ENCODE data around the gene SMAD3. TPM values are rescaled to one million over a fixed set of nuclear protein-coding genes. Genes with fewer than 3 reads are reported as not detected.

Gene SMAD3
- total RNA-seq, 2 experiments from 2014 or later: 33.7 to 40.8 TPM

DNA sequence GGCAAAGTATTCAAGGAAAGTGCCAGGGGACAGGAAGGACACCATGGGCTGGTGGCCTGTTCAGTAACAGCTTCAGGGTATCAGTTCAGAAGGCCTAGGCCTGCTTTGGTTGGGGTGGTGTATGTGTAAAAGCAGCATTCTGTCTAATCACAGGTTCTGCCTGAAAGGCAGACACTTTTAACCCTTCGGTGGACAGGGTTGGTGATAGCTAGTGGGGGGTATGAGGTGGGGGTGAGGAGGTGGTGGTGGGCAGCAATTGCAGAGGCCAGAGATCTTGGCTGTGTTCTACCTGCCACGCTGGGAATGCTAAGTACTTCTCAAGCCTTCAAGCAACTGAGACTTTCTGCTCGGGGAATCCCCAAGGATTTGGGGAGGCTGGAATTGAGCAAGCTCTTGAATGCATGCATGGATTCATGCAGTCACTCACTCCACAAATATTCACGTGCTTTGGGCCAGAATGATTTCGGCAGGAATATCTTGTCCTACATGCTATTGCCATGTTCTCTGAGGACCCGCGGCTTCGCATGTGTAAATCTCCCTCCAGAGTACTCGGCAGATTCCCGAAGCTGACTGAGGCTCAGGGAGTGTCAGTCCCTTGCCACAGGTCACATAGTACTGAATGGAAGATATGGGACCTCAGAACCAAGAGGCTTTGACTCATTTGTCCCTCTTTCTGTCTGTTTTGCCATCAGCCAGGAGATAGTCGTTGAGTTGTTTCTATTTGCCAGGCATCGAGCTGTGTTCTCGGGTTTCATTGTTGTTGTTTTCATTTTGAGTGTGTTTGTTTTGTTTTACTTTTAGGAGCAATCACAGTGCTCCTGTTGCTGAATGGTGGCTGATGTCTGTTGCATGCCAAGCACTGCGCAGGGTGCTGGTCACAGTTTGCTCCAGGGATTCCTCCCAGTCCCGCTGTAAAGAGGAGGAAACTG is 65.5 kb downstream of the SMAD3 start:
- ChIA-PET POLR2A (interaction anchor here (0.6 to 0.7 kb wide), 2 partner anchors 44 to 202 kb away, joined by 3 to 4 read pairs; no protein-coding TSS in a partner anchor), CTCF (interaction anchor here (0.6 to 1.6 kb wide), 2 partner anchors 9 to 744 kb away, joined by 3 to 5 read pairs; no protein-coding TSS in a partner anchor)
- Mint-ChIP-seq H3K9me3 (ENCODE audit: low read depth) (no peaks in the 10 kb centered on the region), H3K36me3 (ENCODE audit: low read depth) (peaks cover 20% of the 10 kb centered on the region), H3K4me3 (no peak overlapping the region), H3K4me1 (peaks cover 85% of the 10 kb centered on the region), H3K27me3 (no peaks in the 10 kb centered on the region), H3K27ac (peak overlapping the region; percentile 76)
- ATAC-seq (peak; percentile 47), DNase-seq (no peak)
- intact Hi-C loops (cut with DNase I, micrococcal nuclease): loop anchor here in 1 of 2 experiments (1.0 kb wide), 1 partner anchor 14 kb away; no protein-coding TSS in a partner anchor

DNA sequence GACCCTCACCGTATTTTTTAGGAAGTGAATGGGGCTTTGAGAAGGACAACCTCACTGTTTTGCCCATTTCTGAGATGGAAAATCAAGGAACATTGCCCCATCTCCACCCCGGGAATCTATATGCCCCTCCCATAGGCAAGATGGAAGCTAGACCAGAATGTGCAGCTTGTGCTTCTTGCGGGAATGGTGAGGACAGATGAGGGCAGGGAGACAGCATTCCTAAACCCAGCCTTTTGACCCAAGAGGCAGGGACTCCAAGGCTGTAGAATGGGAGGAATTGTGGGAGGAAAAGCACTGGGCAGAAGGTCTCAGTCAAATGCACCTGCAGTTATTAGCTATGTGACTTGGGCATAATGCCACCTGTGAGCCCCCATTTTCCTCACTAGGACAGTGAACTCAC is 66.9 kb downstream of the SMAD3 start:
- DNase-seq (no peak), ATAC-seq (no peak)
- H3K4me3 Mint-ChIP-seq: no peak overlapping the region
- H3K36me3 Mint-ChIP-seq (ENCODE audit: low read depth): peaks cover 13% of the 10 kb centered on the region
- H3K9me3 Mint-ChIP-seq (ENCODE audit: low read depth): no peaks in the 10 kb centered on the region
- peaks cover 88% of the 10 kb centered on the region for H3K4me1 Mint-ChIP-seq
- POLR2A ChIA-PET: no interaction called here
- intact Hi-C loops (cut with DNase I, micrococcal nuclease): no loop called here
- CTCF ChIA-PET: no interaction called here
- peak overlapping the region; percentile 7 for H3K27ac Mint-ChIP-seq
- H3K27me3 Mint-ChIP-seq: no peaks in the 10 kb centered on the region

DNA sequence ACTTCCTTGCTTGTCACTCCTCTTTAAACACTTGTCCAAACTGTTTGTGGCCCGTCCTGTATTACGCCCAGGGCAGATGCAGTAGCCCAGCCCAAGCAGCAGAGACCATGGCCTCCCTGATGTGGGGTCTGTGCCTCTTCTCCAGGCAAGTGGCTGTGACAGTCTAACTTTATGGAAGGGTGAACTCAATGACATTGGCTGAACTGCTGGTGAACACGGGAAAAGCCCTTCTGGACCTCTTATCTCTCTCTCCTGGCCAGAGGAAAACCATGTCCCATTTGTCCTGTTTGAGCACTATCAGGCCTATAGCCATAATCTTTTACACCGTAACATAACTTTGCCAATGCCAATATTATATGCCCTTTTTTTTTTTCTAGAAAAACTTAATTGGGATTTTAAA is 67.6 kb downstream of the SMAD3 start:
- intact Hi-C loops (cut with DNase I, micrococcal nuclease): no loop called here
- Mint-ChIP-seq H3K36me3 (ENCODE audit: low read depth) (peaks cover 7% of the 10 kb centered on the region), H3K4me1 (peaks cover 88% of the 10 kb centered on the region), H3K27ac (peak overlapping the region; percentile 59), H3K4me3 (no peak overlapping the region), H3K27me3 (no peaks in the 10 kb centered on the region), H3K9me3 (ENCODE audit: low read depth) (no peaks in the 10 kb centered on the region)
- ChIA-PET POLR2A (interaction anchor here (0.6 kb wide), 1 partner anchor 18 kb away, joined by 3 read pairs; no protein-coding TSS in a partner anchor), CTCF (interaction anchor here (0.7 kb wide), 1 partner anchor 51 kb away, joined by 3 read pairs; no protein-coding TSS in a partner anchor)
- ATAC-seq (no peak), DNase-seq (no peak)

DNA sequence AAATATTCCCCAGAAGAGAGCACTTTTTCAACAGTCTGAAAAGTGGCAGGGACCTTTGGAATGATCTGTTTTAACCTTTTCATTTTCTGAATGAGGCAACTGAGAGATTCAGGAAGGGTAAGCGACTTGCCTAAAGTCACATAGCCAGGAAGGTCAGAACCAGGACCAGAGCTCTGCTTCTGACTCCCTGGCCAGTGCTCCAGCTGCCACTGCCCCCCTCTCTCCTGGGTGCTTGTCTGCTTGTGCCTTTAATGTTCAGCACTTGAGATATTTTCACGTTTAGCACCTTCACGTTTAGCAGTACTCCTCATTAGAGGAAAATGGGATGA is 68.3 kb downstream of the SMAD3 start:
- Mint-ChIP-seq H3K4me3 (peak overlapping the region; percentile 80), H3K4me1 (peaks cover 89% of the 10 kb centered on the region), H3K27me3 (no peaks in the 10 kb centered on the region), H3K9me3 (ENCODE audit: low read depth) (no peaks in the 10 kb centered on the region), H3K27ac (peak overlapping the region; percentile 98), H3K36me3 (ENCODE audit: low read depth) (peaks cover 5% of the 10 kb centered on the region)
- ChIA-PET CTCF (interaction anchor here (0.7 to 1.2 kb wide), 5 partner anchors 10 to 51 kb away, joined by 3 to 5 read pairs (median 3); no protein-coding TSS in a partner anchor), POLR2A (interaction anchor here (1.0 to 1.6 kb wide), 2 partner anchors 12 to 33 kb away, joined by 3 to 11 read pairs; no protein-coding TSS in a partner anchor)
- ATAC-seq (no peak), DNase-seq (no peak)
- intact Hi-C loops (cut with DNase I, micrococcal nuclease): loop anchor here (1.0 to 2.0 kb wide), 4 partner anchors 13 to 65 kb away; no protein-coding TSS in a partner anchor

DNA sequence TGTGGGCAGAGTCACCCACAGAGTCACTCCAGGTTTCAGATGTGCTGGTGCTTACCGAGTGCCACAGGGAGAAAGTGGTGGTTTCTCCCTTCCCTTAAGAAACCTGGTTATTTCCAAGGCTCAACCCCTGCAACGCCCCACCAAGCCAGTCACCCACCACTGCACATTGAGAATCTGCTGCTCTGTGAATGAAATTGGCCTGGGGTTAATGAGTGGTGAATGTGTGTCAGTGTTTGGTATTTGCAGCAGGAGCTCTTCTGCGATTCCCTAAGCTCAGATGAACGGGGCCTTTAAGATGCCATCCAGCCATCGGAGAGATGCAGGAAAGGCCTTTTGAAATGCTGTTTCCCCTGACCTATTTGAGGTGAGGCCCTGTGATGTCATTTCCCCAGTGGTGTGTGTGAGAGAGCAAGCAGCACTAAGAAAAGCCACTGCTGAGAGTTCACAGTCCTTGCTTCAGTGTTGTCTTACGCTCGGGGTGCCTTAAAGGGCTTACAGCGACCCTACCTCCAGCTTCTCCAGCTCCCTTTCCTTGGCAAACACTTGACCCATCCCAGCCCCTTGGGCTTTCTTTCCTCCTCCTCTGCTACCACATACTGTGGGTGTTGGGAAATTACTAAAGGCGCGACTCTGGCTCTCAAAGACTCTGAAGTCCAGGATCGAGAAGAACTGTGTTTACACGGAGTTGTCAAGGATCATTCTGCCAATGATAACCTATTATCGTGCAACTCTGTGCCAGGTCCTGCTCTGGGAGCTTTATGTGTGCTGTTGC is 68.9 kb downstream of the SMAD3 start:
- Mint-ChIP-seq H3K4me1 (peaks cover 87% of the 10 kb centered on the region), H3K9me3 (ENCODE audit: low read depth) (no peaks in the 10 kb centered on the region), H3K4me3 (peak overlapping the region; percentile 80), H3K36me3 (ENCODE audit: low read depth) (peaks cover 2% of the 10 kb centered on the region), H3K27me3 (no peaks in the 10 kb centered on the region), H3K27ac (peak overlapping the region; percentile 98)
- POLR2A ChIA-PET: interaction anchor here (1.0 to 1.6 kb wide), 3 partner anchors 13 to 36 kb away, joined by 3 to 11 read pairs (median 6); no protein-coding TSS in a partner anchor
- peak; percentile 86 for ATAC-seq
- CTCF ChIA-PET: interaction anchor here (0.7 to 1.2 kb wide), 8 partner anchors 10 to 52 kb away, joined by 3 to 5 read pairs (median 4); no protein-coding TSS in a partner anchor
- DNase-seq: peak; percentile 78
- intact Hi-C loops (cut with DNase I, micrococcal nuclease): loop anchor here (1.0 to 2.0 kb wide), 4 partner anchors 13 to 65 kb away; no protein-coding TSS in a partner anchor

DNA sequence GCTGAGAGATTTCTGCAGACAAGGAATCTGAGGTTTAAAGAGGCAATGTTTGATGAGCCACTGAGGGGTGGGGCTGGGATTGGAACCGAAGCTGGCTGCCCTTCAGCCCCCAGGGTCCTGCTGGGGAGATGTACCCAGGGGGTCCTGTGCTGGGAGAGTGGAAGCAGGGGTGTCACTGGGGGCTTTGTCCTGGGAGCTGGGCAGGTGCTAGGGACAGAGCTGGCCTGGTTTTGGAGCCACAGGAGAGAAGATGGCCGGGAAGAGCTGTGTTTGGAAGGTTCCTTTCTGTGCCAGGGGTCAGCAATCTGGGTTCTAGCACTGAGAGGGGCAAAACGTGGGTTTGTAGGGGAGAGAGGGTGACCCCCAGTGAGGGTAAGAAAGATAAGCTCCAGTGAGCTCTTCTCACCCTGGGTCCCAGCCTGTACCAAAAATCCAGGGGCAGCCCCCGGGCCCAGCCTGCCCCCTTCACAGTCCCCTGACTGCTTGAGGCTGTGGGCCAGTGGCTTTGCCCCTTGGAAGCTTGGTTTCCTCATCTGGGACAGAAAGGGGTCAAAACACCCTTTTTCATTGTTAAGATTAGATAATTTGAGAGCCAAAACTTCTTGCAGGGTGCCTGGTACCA is 69.6 kb downstream of the SMAD3 start:
- Mint-ChIP-seq H3K36me3 (ENCODE audit: low read depth) (peaks cover 2% of the 10 kb centered on the region), H3K4me1 (peaks cover 89% of the 10 kb centered on the region), H3K4me3 (peak overlapping the region; percentile 80), H3K9me3 (ENCODE audit: low read depth) (no peaks in the 10 kb centered on the region), H3K27ac (peak overlapping the region; percentile 98), H3K27me3 (no peaks in the 10 kb centered on the region)
- ChIA-PET POLR2A (interaction anchor here (0.7 to 1.6 kb wide), 3 partner anchors 14 to 36 kb away, joined by 6 to 11 read pairs (median 6); no protein-coding TSS in a partner anchor), CTCF (interaction anchor here (0.9 to 1.2 kb wide), 4 partner anchors 12 to 45 kb away, joined by 3 to 5 read pairs (median 4); no protein-coding TSS in a partner anchor)
- intact Hi-C loops (cut with DNase I, micrococcal nuclease): loop anchor here (1.0 to 2.0 kb wide), 4 partner anchors 14 to 66 kb away; no protein-coding TSS in a partner anchor
- DNase-seq (no peak), ATAC-seq (no peak)

DNA sequence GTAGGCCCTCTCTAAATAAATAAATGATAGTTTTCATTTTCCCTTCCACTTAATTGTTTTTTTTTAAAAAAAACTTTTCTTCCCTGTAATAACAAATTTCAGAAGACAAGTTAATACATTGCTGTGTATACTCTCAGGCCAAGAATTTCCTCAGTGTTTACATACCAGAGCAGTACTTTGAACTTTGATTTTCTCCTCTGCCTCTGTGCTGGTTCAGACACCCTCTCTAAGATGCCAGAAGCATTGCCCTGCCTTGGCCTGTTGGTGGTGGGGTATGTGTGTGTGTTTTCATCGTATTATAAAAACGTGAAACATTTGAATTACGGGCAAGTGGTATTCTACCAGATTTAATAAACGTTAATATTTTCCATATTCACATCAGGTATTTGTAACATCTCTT is 70.1 kb downstream of the SMAD3 start:
- H3K4me1 Mint-ChIP-seq: peaks cover 90% of the 10 kb centered on the region
- DNase-seq: no peak
- ChIA-PET POLR2A (interaction anchor here (0.7 to 1.6 kb wide), 2 partner anchors 15 to 37 kb away, joined by 6 read pairs; no protein-coding TSS in a partner anchor), CTCF (interaction anchor here (1.0 to 1.1 kb wide), 2 partner anchors 16 to 45 kb away, joined by 4 read pairs; no protein-coding TSS in a partner anchor)
- H3K36me3 Mint-ChIP-seq (ENCODE audit: low read depth): peaks cover 2% of the 10 kb centered on the region
- H3K4me3 Mint-ChIP-seq: peak overlapping the region; percentile 80
- no peaks in the 10 kb centered on the region for H3K9me3 Mint-ChIP-seq (ENCODE audit: low read depth)
- ATAC-seq: no peak
- intact Hi-C loops (cut with DNase I, micrococcal nuclease): loop anchor here (2.0 kb wide), 3 partner anchors 15 to 67 kb away; no protein-coding TSS in a partner anchor
- H3K27ac Mint-ChIP-seq: peak overlapping the region; percentile 98
- no peaks in the 10 kb centered on the region for H3K27me3 Mint-ChIP-seq

DNA sequence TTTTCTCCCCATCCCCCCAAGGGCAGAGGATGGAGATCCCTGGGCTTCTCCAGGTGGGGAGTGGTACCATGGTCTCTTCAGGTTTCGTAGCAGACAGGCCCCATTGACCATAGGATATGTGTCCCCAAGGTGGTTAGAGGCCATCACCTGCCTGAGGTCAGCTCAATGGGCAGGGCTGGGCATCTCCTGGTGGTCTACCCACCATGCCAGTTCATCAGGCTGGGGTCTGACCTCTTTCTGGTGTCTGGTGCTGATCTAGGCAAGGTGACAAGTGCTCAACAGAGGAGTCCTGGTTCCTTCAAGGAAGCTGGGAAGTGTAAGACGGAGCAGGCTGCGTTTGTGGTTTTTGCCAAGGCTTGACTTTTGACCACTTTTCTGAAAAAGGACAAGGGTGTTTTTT is 71.4 kb downstream of the SMAD3 start:
- H3K36me3 Mint-ChIP-seq (ENCODE audit: low read depth): peaks cover 5% of the 10 kb centered on the region
- H3K4me1 Mint-ChIP-seq: peaks cover 89% of the 10 kb centered on the region
- DNase-seq: no peak
- CTCF ChIA-PET: interaction anchor here (1.1 kb wide), 1 partner anchor 12 kb away, joined by 5 read pairs; no protein-coding TSS in a partner anchor
- intact Hi-C loops (cut with DNase I, micrococcal nuclease): no loop called here
- H3K27ac Mint-ChIP-seq: peak overlapping the region; percentile 87
- POLR2A ChIA-PET: interaction anchor here (0.6 to 1.2 kb wide), 4 partner anchors 8 to 16 kb away, joined by 3 to 4 read pairs (median 3); no protein-coding TSS in a partner anchor
- H3K4me3 Mint-ChIP-seq: peak overlapping the region; percentile 35
- no peaks in the 10 kb centered on the region for H3K27me3 Mint-ChIP-seq
- no peaks in the 10 kb centered on the region for H3K9me3 Mint-ChIP-seq (ENCODE audit: low read depth)
- no peak for ATAC-seq

DNA sequence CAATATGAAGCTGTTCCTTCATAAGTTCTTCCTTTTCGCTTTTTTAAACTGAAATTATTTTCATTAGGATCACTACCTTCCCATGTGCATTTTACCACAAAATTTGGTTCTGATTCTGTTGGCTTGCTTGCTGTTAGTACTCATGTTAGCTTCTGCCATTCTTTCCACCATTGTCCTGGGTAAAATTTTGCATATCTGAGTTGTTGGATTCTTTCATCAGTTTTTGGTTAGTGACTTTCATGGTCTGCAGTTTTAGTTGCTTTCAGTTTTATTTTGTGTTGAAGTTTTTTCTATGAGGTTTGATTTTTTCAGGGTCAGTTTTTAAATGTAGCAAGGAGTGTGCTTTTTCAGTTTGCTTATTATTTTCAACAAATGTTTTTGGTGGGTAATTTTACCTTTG is 71.9 kb downstream of the SMAD3 start:
- CTCF ChIA-PET: interaction anchor here (1.1 to 1.3 kb wide), 2 partner anchors 8 to 12 kb away, joined by 3 to 5 read pairs; no protein-coding TSS in a partner anchor
- H3K36me3 Mint-ChIP-seq (ENCODE audit: low read depth): peaks cover 5% of the 10 kb centered on the region
- ATAC-seq (no peak), DNase-seq (no peak)
- H3K4me1 Mint-ChIP-seq: peaks cover 89% of the 10 kb centered on the region
- H3K9me3 Mint-ChIP-seq (ENCODE audit: low read depth): no peaks in the 10 kb centered on the region
- H3K4me3 Mint-ChIP-seq: peak overlapping the region; percentile 35
- intact Hi-C loops (cut with DNase I, micrococcal nuclease): no loop called here
- H3K27ac Mint-ChIP-seq: peak overlapping the region; percentile 87
- H3K27me3 Mint-ChIP-seq: no peaks in the 10 kb centered on the region
- POLR2A ChIA-PET: interaction anchor here (0.8 to 1.2 kb wide), 2 partner anchors 9 to 13 kb away, joined by 3 to 4 read pairs; no protein-coding TSS in a partner anchor
